ENCODE measurements around the gene EPAS1. TPM values are rescaled to one million over a fixed set of nuclear protein-coding genes. Genes with fewer than 3 reads are reported as not detected.

EPAS1 gene
- total RNA-seq, 1 donor: 5.2 TPM

GRCh38 chr2:46345775-46346174 lies 48.6 kb downstream of the EPAS1 start:
- peaks cover 11% of the 10 kb centered on the region for H3K4me1 ChIP-seq (ENCODE audit: insufficient read depth, low read length)
- H3K4me3 ChIP-seq (ENCODE audit: low read length): no peak overlapping the region
- no peaks in the 10 kb centered on the region for H3K27me3 ChIP-seq (ENCODE audit: insufficient read depth, low read length)
- H3K9me3 ChIP-seq (ENCODE audit: low read depth, low read length): no peaks in the 10 kb centered on the region

DNA sequence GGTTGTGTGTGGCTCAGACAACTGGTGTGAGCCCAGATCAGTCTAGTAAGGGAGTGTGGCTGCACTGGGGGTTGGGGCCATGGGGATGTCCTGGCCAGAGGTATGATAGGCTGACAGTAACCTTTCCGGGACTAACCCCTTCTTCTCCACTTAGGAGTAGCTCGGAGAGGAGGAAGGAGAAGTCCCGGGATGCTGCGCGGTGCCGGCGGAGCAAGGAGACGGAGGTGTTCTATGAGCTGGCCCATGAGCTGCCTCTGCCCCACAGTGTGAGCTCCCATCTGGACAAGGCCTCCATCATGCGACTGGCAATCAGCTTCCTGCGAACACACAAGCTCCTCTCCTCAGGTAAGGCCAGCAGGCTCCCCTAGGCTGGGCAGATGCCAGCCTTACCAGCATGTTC lies 49.5 kb downstream of the EPAS1 start:
- H3K27me3 ChIP-seq (ENCODE audit: insufficient read depth, low read length): no peaks in the 10 kb centered on the region
- peaks cover 21% of the 10 kb centered on the region for H3K4me1 ChIP-seq (ENCODE audit: insufficient read depth, low read length)
- H3K4me3 ChIP-seq (ENCODE audit: low read length): no peak overlapping the region
- H3K9me3 ChIP-seq (ENCODE audit: low read depth, low read length): no peaks in the 10 kb centered on the region

DNA sequence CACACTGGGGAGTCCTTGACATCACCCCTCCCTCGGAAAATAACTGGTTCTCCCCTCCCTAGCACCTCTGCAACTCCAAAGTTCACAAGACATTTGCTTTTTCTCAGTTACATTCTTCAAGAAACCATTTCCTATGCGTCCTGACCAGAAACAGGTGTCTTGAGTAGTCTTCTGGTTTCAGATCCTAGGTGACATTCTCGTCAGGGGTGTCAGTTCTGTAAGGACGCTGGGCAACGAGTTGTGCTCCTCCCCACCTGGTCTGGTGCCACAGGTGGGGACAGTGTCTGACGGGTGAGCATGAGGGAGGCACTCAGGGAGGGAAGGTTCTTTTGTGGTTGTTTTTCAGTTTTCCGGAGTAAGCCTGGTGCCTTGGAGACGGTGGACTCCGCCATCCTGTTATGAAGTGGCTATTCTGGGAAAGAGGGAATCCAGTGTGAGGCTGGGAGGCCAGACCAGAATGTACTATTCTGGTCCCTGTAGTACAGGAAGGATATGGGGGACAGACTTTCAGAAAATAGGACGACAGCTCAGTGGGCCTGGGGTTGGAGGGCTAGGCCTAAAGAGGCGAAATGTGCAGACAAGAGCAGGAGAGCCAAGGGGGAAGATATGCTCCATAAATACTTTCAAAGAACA lies 50.6 kb downstream of the EPAS1 start:
- Histone ChIP-seq H3K4me1 (ENCODE audit: insufficient read depth, low read length) (peaks cover 31% of the 10 kb centered on the region), H3K9me3 (ENCODE audit: low read depth, low read length) (no peaks in the 10 kb centered on the region), H3K27me3 (ENCODE audit: insufficient read depth, low read length) (no peaks in the 10 kb centered on the region), H3K4me3 (ENCODE audit: low read length) (no peak overlapping the region)

GRCh38 chr2:46349115-46349547 lies 51.9 kb downstream of the EPAS1 start:
- H3K27me3 ChIP-seq (ENCODE audit: insufficient read depth, low read length): no peaks in the 10 kb centered on the region
- no peaks in the 10 kb centered on the region for H3K9me3 ChIP-seq (ENCODE audit: low read depth, low read length)
- H3K4me1 ChIP-seq (ENCODE audit: insufficient read depth, low read length): peaks cover 36% of the 10 kb centered on the region
- no peak overlapping the region for H3K4me3 ChIP-seq (ENCODE audit: low read length)

- Histone ChIP-seq H3K4me3 (ENCODE audit: low read length) (no peak overlapping the region), H3K27me3 (ENCODE audit: insufficient read depth, low read length) (no peaks in the 10 kb centered on the region), H3K9me3 (ENCODE audit: low read depth, low read length) (no peaks in the 10 kb centered on the region), H3K4me1 (ENCODE audit: insufficient read depth, low read length) (peaks cover 36% of the 10 kb centered on the region)
Observed at GRCh38 chr2:46350029-46350689, 53.0 kb downstream of the EPAS1 start.

GRCh38 chr2:46351098-46351749 lies 54.0 kb downstream of the EPAS1 start:
- Histone ChIP-seq H3K4me3 (ENCODE audit: low read length) (peak overlapping the region; percentile 27), H3K27me3 (ENCODE audit: insufficient read depth, low read length) (no peaks in the 10 kb centered on the region), H3K4me1 (ENCODE audit: insufficient read depth, low read length) (peaks cover 36% of the 10 kb centered on the region), H3K9me3 (ENCODE audit: low read depth, low read length) (no peaks in the 10 kb centered on the region)

DNA sequence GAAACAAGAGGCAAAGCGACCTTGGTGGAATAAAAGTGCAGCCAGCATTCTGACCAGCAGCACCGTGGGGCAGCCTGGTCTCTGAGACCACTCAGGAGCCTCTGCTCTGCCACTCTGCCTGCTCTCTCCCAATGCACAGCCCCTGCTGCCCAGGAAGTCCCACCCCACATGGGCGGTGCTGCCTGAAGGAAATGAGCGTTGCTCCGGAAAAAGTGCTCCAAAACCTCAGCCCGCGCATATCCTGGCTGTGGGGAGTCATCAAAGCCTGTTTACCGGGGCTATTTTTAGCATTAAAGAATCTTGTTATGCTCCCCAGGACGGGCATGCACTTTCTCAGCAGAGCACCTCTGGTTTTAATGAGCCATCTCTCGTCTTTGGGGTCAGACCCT lies 54.5 kb downstream of the EPAS1 start:
- Histone ChIP-seq H3K4me1 (ENCODE audit: insufficient read depth, low read length) (peaks cover 36% of the 10 kb centered on the region), H3K27me3 (ENCODE audit: insufficient read depth, low read length) (no peaks in the 10 kb centered on the region), H3K9me3 (ENCODE audit: low read depth, low read length) (no peaks in the 10 kb centered on the region), H3K4me3 (ENCODE audit: low read length) (peak overlapping the region; percentile 27)

DNA sequence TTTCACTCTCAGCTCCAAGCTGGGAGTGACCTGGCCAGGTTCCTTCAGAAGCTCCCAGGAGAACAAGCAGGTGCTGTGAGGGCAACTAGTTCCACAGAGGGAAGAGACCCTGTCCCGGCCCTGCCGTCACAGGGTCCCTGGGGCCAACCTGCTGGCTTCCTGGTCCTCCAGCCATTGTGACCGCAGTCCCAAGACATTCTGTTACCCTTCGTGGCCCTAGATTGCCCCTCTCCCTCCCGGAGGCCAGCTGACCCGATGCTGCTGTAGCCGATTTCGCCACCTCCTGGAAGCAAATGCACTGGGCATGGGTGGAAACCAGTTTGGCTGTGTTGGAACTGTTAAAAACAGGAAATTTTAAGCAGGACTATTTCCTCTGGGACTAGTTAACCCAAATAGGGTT lies 55.4 kb downstream of the EPAS1 start:
- no peak overlapping the region for H3K4me3 ChIP-seq (ENCODE audit: low read length)
- H3K4me1 ChIP-seq (ENCODE audit: insufficient read depth, low read length): peaks cover 36% of the 10 kb centered on the region
- no peaks in the 10 kb centered on the region for H3K9me3 ChIP-seq (ENCODE audit: low read depth, low read length)
- no peaks in the 10 kb centered on the region for H3K27me3 ChIP-seq (ENCODE audit: insufficient read depth, low read length)

DNA sequence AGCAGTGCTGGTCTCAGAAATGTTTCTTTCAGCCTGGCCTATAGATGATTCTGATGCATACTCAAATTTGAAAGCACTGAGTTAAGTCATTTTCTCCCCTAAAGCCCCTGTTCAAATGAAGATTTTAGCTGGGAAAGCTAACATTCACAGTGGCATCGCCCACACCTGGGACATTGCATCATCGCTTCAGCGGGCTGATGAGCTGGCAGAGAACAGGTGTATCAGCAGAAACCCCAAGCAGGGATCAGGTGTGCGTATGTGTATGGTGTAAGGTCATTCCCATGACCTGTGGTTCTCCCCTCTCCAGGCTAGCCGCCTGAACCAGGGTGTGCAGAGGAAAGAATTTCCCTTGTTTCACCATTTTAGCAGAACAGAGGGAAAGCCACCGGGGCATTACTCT lies 56.3 kb downstream of the EPAS1 start:
- Histone ChIP-seq H3K27me3 (ENCODE audit: insufficient read depth, low read length) (no peaks in the 10 kb centered on the region), H3K4me1 (ENCODE audit: insufficient read depth, low read length) (peaks cover 36% of the 10 kb centered on the region), H3K4me3 (ENCODE audit: low read length) (no peak overlapping the region), H3K9me3 (ENCODE audit: low read depth, low read length) (no peaks in the 10 kb centered on the region)

GRCh38 chr2:46355756-46356155 lies 58.5 kb downstream of the EPAS1 start:
- H3K27me3 ChIP-seq (ENCODE audit: insufficient read depth, low read length): no peaks in the 10 kb centered on the region
- peaks cover 25% of the 10 kb centered on the region for H3K4me1 ChIP-seq (ENCODE audit: insufficient read depth, low read length)
- H3K9me3 ChIP-seq (ENCODE audit: low read depth, low read length): no peaks in the 10 kb centered on the region
- no peak overlapping the region for H3K4me3 ChIP-seq (ENCODE audit: low read length)

DNA sequence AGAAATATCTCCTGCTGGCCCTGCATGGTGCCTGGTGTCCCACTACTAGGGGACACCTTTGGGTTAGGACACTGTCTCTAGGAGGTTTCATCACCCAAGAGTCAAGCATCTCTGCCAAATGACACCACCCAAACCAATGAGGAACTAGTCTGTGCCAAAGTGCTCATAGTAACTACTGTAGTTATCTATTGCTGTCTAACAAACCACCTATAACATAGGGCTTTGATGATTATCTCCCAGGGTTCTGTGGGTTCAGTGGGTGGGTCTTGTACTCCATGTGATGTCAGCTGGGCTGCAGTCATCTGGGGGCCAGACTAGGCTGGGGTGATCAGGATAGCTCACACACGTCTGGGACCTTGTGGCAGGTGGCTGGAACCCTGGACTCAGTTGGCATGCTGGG lies 59.8 kb downstream of the EPAS1 start:
- H3K4me1 ChIP-seq (ENCODE audit: insufficient read depth, low read length): peaks cover 13% of the 10 kb centered on the region
- no peak overlapping the region for H3K4me3 ChIP-seq (ENCODE audit: low read length)
- H3K27me3 ChIP-seq (ENCODE audit: insufficient read depth, low read length): no peaks in the 10 kb centered on the region
- no peaks in the 10 kb centered on the region for H3K9me3 ChIP-seq (ENCODE audit: low read depth, low read length)

DNA sequence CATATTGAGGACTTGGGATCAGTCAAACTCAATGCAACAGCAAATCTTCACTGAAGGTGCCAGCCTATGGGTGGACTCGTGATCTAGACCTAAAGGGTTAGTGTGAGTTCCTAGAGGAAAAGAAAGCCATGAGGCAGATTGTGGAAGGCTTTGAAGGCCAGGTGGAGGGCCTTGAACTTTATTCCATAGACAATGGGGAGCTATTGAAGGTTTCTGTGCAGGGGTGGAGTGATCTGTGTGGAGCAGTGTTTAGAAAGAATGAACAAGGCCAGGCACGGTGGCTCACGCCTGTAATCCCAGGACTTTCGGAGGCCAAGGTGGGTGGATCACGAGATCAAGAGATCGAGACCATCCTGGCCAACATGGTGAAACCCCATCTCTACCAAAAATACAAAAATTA lies 61.5 kb downstream of the EPAS1 start:
- Histone ChIP-seq H3K9me3 (ENCODE audit: low read depth, low read length) (no peaks in the 10 kb centered on the region), H3K27me3 (ENCODE audit: insufficient read depth, low read length) (no peaks in the 10 kb centered on the region), H3K4me3 (ENCODE audit: low read length) (no peak overlapping the region), H3K4me1 (ENCODE audit: insufficient read depth, low read length) (peaks cover 4% of the 10 kb centered on the region)

GRCh38 chr2:46360303-46360702 lies 63.1 kb downstream of the EPAS1 start:
- Histone ChIP-seq H3K27me3 (ENCODE audit: insufficient read depth, low read length) (no peaks in the 10 kb centered on the region), H3K9me3 (ENCODE audit: low read depth, low read length) (no peaks in the 10 kb centered on the region), H3K4me3 (ENCODE audit: low read length) (no peak overlapping the region), H3K4me1 (ENCODE audit: insufficient read depth, low read length) (peaks cover 4% of the 10 kb centered on the region)

GRCh38 chr2:46361920-46362666 lies 64.9 kb downstream of the EPAS1 start:
- Histone ChIP-seq H3K27me3 (ENCODE audit: insufficient read depth, low read length) (no peaks in the 10 kb centered on the region), H3K4me1 (ENCODE audit: insufficient read depth, low read length) (peaks cover 4% of the 10 kb centered on the region), H3K4me3 (ENCODE audit: low read length) (no peak overlapping the region), H3K9me3 (ENCODE audit: low read depth, low read length) (no peaks in the 10 kb centered on the region)

- no peaks in the 10 kb centered on the region for H3K27me3 ChIP-seq (ENCODE audit: insufficient read depth, low read length)
- H3K4me3 ChIP-seq (ENCODE audit: low read length): no peak overlapping the region
- H3K4me1 ChIP-seq (ENCODE audit: insufficient read depth, low read length): peaks cover 4% of the 10 kb centered on the region
- H3K9me3 ChIP-seq (ENCODE audit: low read depth, low read length): no peaks in the 10 kb centered on the region
Observed at GRCh38 chr2:46362667-46363012, 65.4 kb downstream of the EPAS1 start.

Data from mononuclear cell (primary cell).